K562 (cell line): Measurements from ENCODE around the gene ALDOC. TPM values are rescaled to one million over a fixed set of nuclear protein-coding genes. Genes with fewer than 3 reads are reported as not detected.

Source experiments
- ARID1B ChIP-seq: fragments of 450-650 bp; IDR thresholded peaks from 2 replicates; pipeline ENCODE4 v1.6.1; 2016; ENCODE audit warnings: antibody characterized with exemption, mild to moderate bottlenecking, inconsistent platforms
- ATF6 ChIP-seq: sonication (generic); formaldehyde crosslinking; IDR thresholded peaks from 2 replicates; pipeline ENCODE4 v1.4.0; 2020; ENCODE audit warnings: mild to moderate bottlenecking, missing genetic modification reagents
- BDP1 ChIP-seq: IDR thresholded peaks from 3 replicates; pipeline ENCODE4 v1.6.1; 2011; ENCODE audit not compliant: insufficient read length, insufficient read depth
- CREB1 ChIP-seq, 2 experiments: sonication (generic) in 1 of 2; formaldehyde crosslinking in 1 of 2; IDR thresholded peaks; 2 replicates each; pipeline versions ENCODE4 v1.6.1 to v1.8.0; 2012 to 2022; ENCODE audit warnings: inconsistent platforms in 1 of 2, mild to moderate bottlenecking in 1 of 2, missing genetic modification reagents in 1 of 2, moderate library complexity in 1 of 2
- EZH2 ChIP-seq: IDR thresholded peaks from 2 replicates; pipeline ENCODE4 v1.6.1; 2012; ENCODE audit warnings: low read depth, mild to moderate bottlenecking, inconsistent platforms, low read length, borderline replicate concordance
- FOS ChIP-seq: IDR thresholded peaks from 3 replicates; pipeline ENCODE4 v1.6.1; 2011; ENCODE audit not compliant: insufficient read length; ENCODE audit errors: extremely low read depth
- HMGXB4 ChIP-seq: sonication (generic); formaldehyde crosslinking; IDR thresholded peaks from 2 replicates; pipeline ENCODE4 v1.8.1; 2023; ENCODE audit warnings: mild to moderate bottlenecking, missing genetic modification reagents
- MBD1 ChIP-seq: fragments of 250-450 bp; sonication (Bioruptor Pico); IDR thresholded peaks from 2 replicates; pipeline ENCODE4 v1.8.0; 2022; ENCODE audit warnings: inconsistent platforms
- MBD2 ChIP-seq: sonication (generic); IDR thresholded peaks from 2 replicates; pipeline ENCODE4 v1.6.1; 2016; ENCODE audit warnings: low read depth, borderline replicate concordance
- MIER1 ChIP-seq: fragments of 450-650 bp; IDR thresholded peaks from 2 replicates; pipeline ENCODE4 v1.6.1; 2016; ENCODE audit warnings: antibody characterized with exemption, mild to moderate bottlenecking, low read depth
- POLR2B ChIP-seq: fragments of 450-650 bp; IDR thresholded peaks from 2 replicates; pipeline ENCODE4 v1.6.1; 2018; ENCODE audit warnings: low read depth; ENCODE audit not compliant: partially characterized antibody
- RFX5 ChIP-seq: IDR thresholded peaks from 2 replicates; pipeline ENCODE4 v1.6.1; 2011; ENCODE audit warnings: low read depth, mild to moderate bottlenecking, improper control_type of control experiment, low read length
- SNRNP70 ChIP-seq: fragments of 200-400 bp; formaldehyde crosslinking; optimal IDR thresholded peaks from 2 replicates; pipeline ENCODE3; 2017; ENCODE audit warnings: low read depth, low read length
- SUPT5H ChIP-seq: fragments of 450-650 bp; IDR thresholded peaks from 2 replicates; pipeline ENCODE4 v1.6.1; 2016
- TFE3 ChIP-seq: fragments of 450-650 bp; formaldehyde crosslinking; IDR thresholded peaks from 2 replicates; pipeline ENCODE4 v1.4.0; 2020; ENCODE audit warnings: mild to moderate bottlenecking, mixed read lengths
- VEZF1 ChIP-seq: fragments of 200-800 bp; sonication (Bioruptor generic); IDR thresholded peaks from 2 replicates; pipeline ENCODE4 v1.6.1; 2017; ENCODE audit warnings: missing genetic modification characterization, missing compliant biosample characterization
- ZBTB7A ChIP-seq: IDR thresholded peaks from 2 replicates; pipeline ENCODE4 v1.6.1; 2011; ENCODE audit warnings: low read depth, mild to moderate bottlenecking, low read length, moderate library complexity, borderline replicate concordance; ENCODE audit not compliant: control insufficient read depth
- ZNF3 ChIP-seq: fragments of 250-450 bp; sonication (Bioruptor Pico); IDR thresholded peaks from 2 replicates; pipeline ENCODE4 v1.5.0; 2021; ENCODE audit warnings: mild to moderate bottlenecking, moderate library complexity
- ZNF583 ChIP-seq: fragments of 250-450 bp; sonication (Bioruptor Pico); IDR thresholded peaks from 2 replicates; pipeline ENCODE4 v1.4.0; 2020
- polyA plus RNA-seq, 8 experiments: library from polyadenylated mRNA; depleted of rRNA in 4 of 8; stranded (reverse) in 5 of 8; unstranded in 3 of 8; fragments of >200 nt; fragmentation: Nextera tagmentation in 2 of 8; fragmentation: Illumina TruSeq in 1 of 8; extraction: Ambion mirVana in 2 of 8; extraction: Trizol in 1 of 8; gene quantifications; 2 replicates each; pipeline versions ENCODE4 v1.2.1 to v1.2.3, GENCODE V29; 2011 to 2014; ENCODE audit warnings: inconsistent platforms in 1 of 8, missing spikeins in 1 of 8
- total RNA-seq, 7 experiments: library from RNA; depleted of rRNA in 6 of 7; stranded (reverse); fragments of >200 nt in 6 of 7; fragmentation: Illumina TruSeq in 2 of 7; extraction: Trizol in 2 of 7; gene quantifications; 2 replicates each; pipeline versions ENCODE4 v1.2.1 to v1.2.3, GENCODE V29; 2011 to 2021; ENCODE audit warnings: low replicate concordance in 1 of 7

The ALDOC gene
- total and polyA plus RNA-seq, 9 of the 15 experiments (the other 6 are each of a cell fraction or from before 2014, with no cell fraction given), result 43.2 to 263 (median 99.2) TPM

- TF ChIP-seq ZBTB7A (no peak), RFX5 (no peak), EZH2 (no peak), ARID1B (peak; percentile 44), TFE3 (CRISPR knock-in tag) (no peak), CREB1 (IDR thresholded peaks at IDR 0.05) (peak; percentile 47), CREB1 (CRISPR knock-in tag; IDR thresholded peaks at IDR 0.05) (peak; percentile 72; the same call in 1 of the 2 replicates), ZNF3 (CRISPR knock-in tag) (no peak), MBD1 (CRISPR knock-in tag) (no peak), VEZF1 (CRISPR knock-in tag) (no peak), ZNF583 (CRISPR knock-in tag) (no peak), FOS (no peak), ATF6 (CRISPR knock-in tag) (0 out of 2 replicates have a peak, but pooled peaks have one; percentile 49), BDP1 (no peak), SNRNP70 (no peak), POLR2B (no peak), MBD2 (no peak), HMGXB4 (CRISPR knock-in tag) (peak; percentile 50; the same call in 1 of the 2 replicates), MIER1 (no peak), SUPT5H (no peak)
Measured at GRCh38 chr17:28599311-28600184, 22.9 kb upstream of the ALDOC start (continued).
